ENCODE results near the gene FAM193A. TPM values are rescaled to one million over a fixed set of nuclear protein-coding genes. Genes with fewer than 3 reads are reported as not detected.

FAM193A gene
- total RNA-seq, 1 donor from 2014 or later, result 45.5 TPM

- H3K9me3 Mint-ChIP-seq, result no peaks in the 10 kb centered on the region
- DNase-seq (ENCODE audit: low read depth, low spot score), result no peak
- peaks cover 8% of the 10 kb centered on the region for H3K36me3 Mint-ChIP-seq (ENCODE audit: low read depth)
- no peak overlapping the region for H3K27ac Mint-ChIP-seq (ENCODE audit: unreplicated experiment)
- no peak overlapping the region for H3K4me3 Mint-ChIP-seq
- H3K27me3 Mint-ChIP-seq (ENCODE audit: low read depth), result no peaks in the 10 kb centered on the region
- peaks cover 3% of the 10 kb centered on the region for H3K4me1 Mint-ChIP-seq
- no peak for TF ChIP-seq CTCF (conservative IDR thresholded peaks at IDR 0.05)
Observed at GRCh38 chr4:2642968-2643367, 106.5 kb downstream of the FAM193A start.

- Mint-ChIP-seq H3K4me3 (no peak overlapping the region), H3K36me3 (ENCODE audit: low read depth) (peaks cover 7% of the 10 kb centered on the region)
Observed at GRCh38 chr4:2643555-2643954, 107.1 kb downstream of the FAM193A start.

GRCh38 chr4:2646396-2647149 is 110.1 kb downstream of the FAM193A start:
- DNase-seq (ENCODE audit: low read depth, low spot score), result no peak
- Mint-ChIP-seq H3K27me3 (ENCODE audit: low read depth) (no peaks in the 10 kb centered on the region), H3K9me3 (no peaks in the 10 kb centered on the region), H3K4me3 (no peak overlapping the region), H3K27ac (ENCODE audit: unreplicated experiment) (no peak overlapping the region), H3K4me1 (peaks cover 3% of the 10 kb centered on the region), H3K36me3 (ENCODE audit: low read depth) (peaks cover 7% of the 10 kb centered on the region)
- TF ChIP-seq CTCF (conservative IDR thresholded peaks at IDR 0.05), result no peak

More at GRCh38 chr4:2643555-2643954, 107.1 kb downstream of the FAM193A start:
- no peaks in the 10 kb centered on the region for H3K9me3 Mint-ChIP-seq
- peaks cover 3% of the 10 kb centered on the region for H3K4me1 Mint-ChIP-seq
- TF ChIP-seq CTCF (conservative IDR thresholded peaks at IDR 0.05), result no peak
- DNase-seq (ENCODE audit: low read depth, low spot score), result no peak
- H3K27ac Mint-ChIP-seq (ENCODE audit: unreplicated experiment), result no peak overlapping the region
- no peaks in the 10 kb centered on the region for H3K27me3 Mint-ChIP-seq (ENCODE audit: low read depth)

- TF ChIP-seq CTCF (conservative IDR thresholded peaks at IDR 0.05), result no peak
- Mint-ChIP-seq H3K9me3 (no peaks in the 10 kb centered on the region), H3K4me3 (no peak overlapping the region), H3K4me1 (peaks cover 5% of the 10 kb centered on the region), H3K27me3 (ENCODE audit: low read depth) (no peaks in the 10 kb centered on the region), H3K36me3 (ENCODE audit: low read depth) (peaks cover 13% of the 10 kb centered on the region), H3K27ac (ENCODE audit: unreplicated experiment) (no peak overlapping the region)
- DNase-seq (ENCODE audit: low read depth, low spot score), result no peak
Observed at GRCh38 chr4:2647403-2648158, 111.1 kb downstream of the FAM193A start.

- Mint-ChIP-seq H3K27me3 (ENCODE audit: low read depth) (no peaks in the 10 kb centered on the region), H3K27ac (ENCODE audit: unreplicated experiment) (no peak overlapping the region), H3K9me3 (no peaks in the 10 kb centered on the region), H3K4me1 (peaks cover 6% of the 10 kb centered on the region), H3K4me3 (no peak overlapping the region), H3K36me3 (ENCODE audit: low read depth) (peaks cover 13% of the 10 kb centered on the region)
- no peak for DNase-seq (ENCODE audit: low read depth, low spot score)
- TF ChIP-seq CTCF (conservative IDR thresholded peaks at IDR 0.05), result no peak
Observed at GRCh38 chr4:2648159-2648814, 111.8 kb downstream of the FAM193A start.

All from neural crest cell (in vitro differentiated cells).